A673 (cell line): Measurements from ENCODE around the gene TANC1.

ENCODE experiments used
- EZH2 ChIP-seq: fragments of 200-600 bp; sonication (generic); IDR thresholded peaks from 2 replicates; pipeline ENCODE4 v1.6.1; 2017; ENCODE audit warnings: borderline replicate concordance, low read depth, mild to moderate bottlenecking, mixed read lengths, antibody characterized with exemption, low read length; ENCODE audit not compliant: poor library complexity, severe bottlenecking
- TF ChIP-seq, protein P1 (sequence below): fragments of 300-800, 200-600 bp; sonication (generic); conservative IDR thresholded peaks from 2 replicates; pipeline ENCODE4 v1.5.1; 2017; ENCODE audit warnings: low read depth, mild to moderate bottlenecking, antibody characterized with exemption, low read length, moderate library complexity, mixed read lengths

DNA sequence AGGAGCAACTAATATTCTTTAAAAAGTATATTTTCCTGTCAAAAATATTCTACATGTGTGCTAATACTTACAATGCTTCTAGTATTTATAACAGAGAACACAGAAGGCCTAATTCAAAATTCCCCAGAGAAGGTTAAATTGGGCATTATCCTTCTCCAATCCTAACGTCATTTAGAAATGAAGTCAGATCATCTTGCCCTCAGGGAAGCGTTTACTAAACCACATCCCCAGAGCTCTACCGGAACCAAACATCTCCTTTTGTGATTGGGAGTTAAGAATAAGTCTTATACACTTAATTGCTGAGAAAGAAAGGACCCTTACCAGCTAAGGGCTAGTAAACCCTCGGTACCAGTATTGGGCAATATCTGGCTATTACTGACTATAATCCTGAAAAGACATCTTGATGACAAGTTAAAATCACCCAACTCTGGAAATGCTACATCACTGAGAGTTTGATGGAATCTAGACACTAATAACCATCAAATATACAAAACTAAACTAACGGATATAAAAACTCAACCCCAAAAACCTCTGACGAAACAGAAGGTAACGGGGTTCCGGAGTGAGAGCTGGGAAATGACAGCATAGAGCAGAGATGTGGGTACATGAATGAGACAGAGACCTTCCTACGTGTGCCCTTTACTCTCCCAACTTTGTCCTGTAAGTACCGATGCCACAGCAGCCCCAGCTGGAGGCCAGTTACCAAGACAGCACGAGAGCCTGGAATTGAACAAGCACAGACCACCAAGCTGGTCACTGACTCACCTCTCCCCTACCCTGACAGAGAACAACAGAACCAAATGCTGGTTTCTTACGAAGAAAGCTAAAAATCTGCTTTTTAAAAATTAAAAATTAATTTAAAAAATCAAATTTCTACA, 283.1 kb downstream of the TANC1 start:
- TF ChIP-seq, protein P1, sequence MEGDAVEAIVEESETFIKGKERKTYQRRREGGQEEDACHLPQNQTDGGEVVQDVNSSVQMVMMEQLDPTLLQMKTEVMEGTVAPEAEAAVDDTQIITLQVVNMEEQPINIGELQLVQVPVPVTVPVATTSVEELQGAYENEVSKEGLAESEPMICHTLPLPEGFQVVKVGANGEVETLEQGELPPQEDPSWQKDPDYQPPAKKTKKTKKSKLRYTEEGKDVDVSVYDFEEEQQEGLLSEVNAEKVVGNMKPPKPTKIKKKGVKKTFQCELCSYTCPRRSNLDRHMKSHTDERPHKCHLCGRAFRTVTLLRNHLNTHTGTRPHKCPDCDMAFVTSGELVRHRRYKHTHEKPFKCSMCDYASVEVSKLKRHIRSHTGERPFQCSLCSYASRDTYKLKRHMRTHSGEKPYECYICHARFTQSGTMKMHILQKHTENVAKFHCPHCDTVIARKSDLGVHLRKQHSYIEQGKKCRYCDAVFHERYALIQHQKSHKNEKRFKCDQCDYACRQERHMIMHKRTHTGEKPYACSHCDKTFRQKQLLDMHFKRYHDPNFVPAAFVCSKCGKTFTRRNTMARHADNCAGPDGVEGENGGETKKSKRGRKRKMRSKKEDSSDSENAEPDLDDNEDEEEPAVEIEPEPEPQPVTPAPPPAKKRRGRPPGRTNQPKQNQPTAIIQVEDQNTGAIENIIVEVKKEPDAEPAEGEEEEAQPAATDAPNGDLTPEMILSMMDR: no peak
- TF ChIP-seq EZH2: no peak
